Measurements from ENCODE around the gene FURIN.

GRCh38 chr15:90912770-90913075 lies 44.3 kb downstream of the FURIN start:
- TF ChIP-seq HDGF (IDR thresholded peaks at IDR 0.05; ENCODE audit: borderline replicate concordance) (no peak), FOXM1 (IDR thresholded peaks at IDR 0.05; ENCODE audit: borderline replicate concordance) (no peak), FOXK2 (IDR thresholded peaks at IDR 0.05) (no peak)
